IPS-20b (cell line): ENCODE results near the gene FLRT1.

Experiments used
- H3K27ac ChIP-seq: one replicate; pipeline ENCODE4 v1.5.1; 2013; ENCODE audit warnings: low read length
- H3K27me3 ChIP-seq: 2 replicates; pipeline ENCODE4 v1.6.1; 2013; ENCODE audit warnings: mild to moderate bottlenecking, low read length, inconsistent platforms; ENCODE audit not compliant: insufficient read depth
- H3K36me3 ChIP-seq: 2 replicates; pipeline ENCODE4 v1.6.1; 2013; ENCODE audit warnings: low read depth, mild to moderate bottlenecking, inconsistent platforms, low read length, moderate library complexity; ENCODE audit not compliant: insufficient read depth
- H3K4me1 ChIP-seq: 2 replicates; pipeline ENCODE4 v1.6.1; 2013; ENCODE audit warnings: mild to moderate bottlenecking, control low read depth, inconsistent platforms, low read length, moderate library complexity; ENCODE audit not compliant: insufficient read depth
- H3K4me3 ChIP-seq: 2 replicates; pipeline ENCODE4 v1.5.1; 2013; ENCODE audit warnings: mild to moderate bottlenecking, low read length, inconsistent platforms
- H3K9ac ChIP-seq: 2 replicates; pipeline ENCODE4 v1.6.1; 2013; ENCODE audit warnings: low read depth, mild to moderate bottlenecking, inconsistent platforms, low read length, moderate library complexity
- H3K9me3 ChIP-seq: 2 replicates; pipeline ENCODE4 v1.6.1; 2013; ENCODE audit warnings: mild to moderate bottlenecking, low read depth, low read length, inconsistent platforms; ENCODE audit not compliant: insufficient read depth

FLRT1 gene

DNA sequence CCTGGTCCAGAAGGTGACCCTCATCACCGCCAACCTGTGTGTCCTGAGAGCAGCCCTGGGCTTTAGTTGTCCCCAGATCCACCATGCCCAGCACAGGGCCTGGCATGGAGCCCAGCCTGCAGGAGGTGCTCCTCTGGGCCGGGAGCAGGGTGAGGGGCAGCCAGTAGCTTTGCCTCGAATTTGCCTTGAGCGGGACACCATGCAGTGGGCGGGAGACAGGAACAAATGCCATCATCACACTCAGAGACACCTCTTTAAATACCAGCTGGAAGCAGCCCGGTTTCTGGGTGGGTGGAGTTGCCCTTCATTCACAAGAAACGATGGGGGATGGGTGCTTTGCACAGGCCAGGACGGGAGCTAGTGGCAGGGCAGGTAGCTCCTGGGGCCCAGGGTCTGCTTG lies 19.3 kb downstream of the FLRT1 start:
- no peak overlapping the region for H3K4me3 ChIP-seq
- no peaks in the 10 kb centered on the region for H3K36me3 ChIP-seq
- H3K27me3 ChIP-seq: peaks cover 98% of the 10 kb centered on the region
- no peaks in the 10 kb centered on the region for H3K9me3 ChIP-seq
- peaks cover 12% of the 10 kb centered on the region for H3K4me1 ChIP-seq
- H3K27ac ChIP-seq: no peak overlapping the region
- no peak overlapping the region for H3K9ac ChIP-seq

DNA sequence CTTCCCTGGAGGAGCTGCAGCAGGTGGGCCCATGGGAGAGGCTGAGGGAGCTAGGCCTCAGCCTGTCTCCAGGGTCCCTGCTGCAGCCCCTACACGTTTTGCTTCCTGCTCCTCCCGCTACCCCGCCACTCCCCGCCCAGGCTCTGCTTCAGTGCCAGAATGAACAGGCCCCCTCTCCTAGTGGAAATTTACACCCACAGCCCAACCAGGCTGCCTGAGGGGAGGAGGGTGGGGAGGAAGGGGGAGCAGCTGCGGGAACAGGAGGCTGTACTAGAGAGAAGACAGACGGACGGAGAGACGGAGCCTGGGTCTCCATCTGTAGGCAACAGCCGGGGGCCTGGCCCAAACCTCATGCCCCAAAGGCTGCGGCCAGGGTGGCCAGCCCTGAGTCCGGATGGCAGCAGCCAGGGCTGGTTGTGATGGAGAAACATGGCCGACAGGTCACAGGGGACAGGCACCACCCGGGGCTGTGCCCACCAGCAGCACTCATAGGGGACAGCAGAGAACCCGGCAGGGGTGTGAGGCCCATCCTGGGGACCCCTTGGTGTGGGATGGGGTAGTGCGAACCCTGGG lies 20.6 kb downstream of the FLRT1 start:
- peaks cover 98% of the 10 kb centered on the region for H3K27me3 ChIP-seq
- H3K9ac ChIP-seq: no peak overlapping the region
- H3K27ac ChIP-seq: no peak overlapping the region
- no peak overlapping the region for H3K4me3 ChIP-seq
- H3K36me3 ChIP-seq: no peaks in the 10 kb centered on the region
- H3K4me1 ChIP-seq: peaks cover 12% of the 10 kb centered on the region
- no peaks in the 10 kb centered on the region for H3K9me3 ChIP-seq

DNA sequence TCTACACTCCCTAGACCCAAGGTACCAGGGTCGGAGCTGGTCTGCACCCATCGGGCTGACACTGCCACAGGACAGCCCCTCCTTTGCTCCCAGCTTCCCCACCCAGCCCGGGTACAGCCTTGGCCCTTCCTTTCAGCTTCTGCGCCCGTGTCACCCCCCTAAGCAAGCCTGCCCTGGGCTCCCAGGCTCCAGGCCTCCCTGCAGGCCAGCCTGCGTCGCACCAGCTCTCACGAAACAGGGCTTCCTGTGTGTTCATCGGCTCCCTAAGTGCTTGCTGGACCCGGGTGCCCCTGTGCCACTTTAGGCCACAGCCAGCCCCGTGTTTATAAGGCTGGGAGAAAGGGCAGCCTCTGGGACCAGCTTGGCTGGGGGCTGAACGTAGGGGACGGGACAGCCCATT lies 21.1 kb downstream of the FLRT1 start:
- Histone ChIP-seq H3K27me3 (peaks cover 98% of the 10 kb centered on the region), H3K27ac (no peak overlapping the region), H3K9ac (no peak overlapping the region), H3K36me3 (no peaks in the 10 kb centered on the region), H3K4me1 (peaks cover 12% of the 10 kb centered on the region), H3K4me3 (no peak overlapping the region), H3K9me3 (no peaks in the 10 kb centered on the region)

DNA sequence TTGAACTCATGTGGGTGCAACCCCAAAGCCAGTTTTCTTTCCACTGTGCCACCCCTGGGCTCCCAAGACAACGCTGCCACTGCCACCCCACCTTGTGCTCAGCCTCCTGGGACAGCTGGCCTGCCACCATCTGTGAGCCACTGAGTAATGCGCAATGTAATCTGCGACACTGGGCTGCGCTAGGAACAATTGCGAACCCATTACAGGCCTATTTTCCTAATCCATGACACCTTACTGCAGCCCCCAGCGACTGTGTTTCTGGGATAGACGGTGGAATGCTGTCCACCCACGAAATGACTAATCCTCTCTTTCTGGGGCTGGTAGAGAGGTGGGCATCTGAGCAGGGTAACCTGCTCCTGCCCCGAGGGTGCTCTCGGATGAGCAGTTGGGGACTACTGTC lies 22.2 kb downstream of the FLRT1 start:
- no peaks in the 10 kb centered on the region for H3K9me3 ChIP-seq
- H3K4me3 ChIP-seq: no peak overlapping the region
- no peaks in the 10 kb centered on the region for H3K36me3 ChIP-seq
- no peak overlapping the region for H3K27ac ChIP-seq
- H3K27me3 ChIP-seq: peaks cover 98% of the 10 kb centered on the region
- H3K9ac ChIP-seq: no peak overlapping the region
- H3K4me1 ChIP-seq: peaks cover 11% of the 10 kb centered on the region

DNA sequence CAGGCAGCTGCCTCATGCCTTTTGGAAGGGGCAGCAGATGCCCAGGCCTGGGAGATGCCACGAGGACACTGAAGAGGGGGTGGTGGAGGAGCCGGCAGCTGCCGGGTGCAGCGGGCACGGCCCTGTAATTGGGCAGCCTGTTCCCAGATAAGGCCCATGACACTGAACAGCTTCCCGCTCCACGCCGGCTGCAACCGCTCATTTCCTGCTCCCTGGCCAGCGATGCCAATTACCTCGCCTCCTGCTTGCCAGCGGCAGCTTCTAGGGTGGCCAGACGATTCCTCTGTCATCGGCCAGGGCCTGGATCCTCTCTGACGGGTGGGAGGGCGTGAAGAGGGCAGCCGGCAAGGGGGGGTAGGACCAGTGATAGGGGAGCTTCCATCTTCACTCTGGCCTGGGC lies 22.8 kb downstream of the FLRT1 start:
- peaks cover 5% of the 10 kb centered on the region for H3K4me1 ChIP-seq
- no peak overlapping the region for H3K4me3 ChIP-seq
- peaks cover 100% of the 10 kb centered on the region for H3K27me3 ChIP-seq
- H3K27ac ChIP-seq: no peak overlapping the region
- H3K36me3 ChIP-seq: no peaks in the 10 kb centered on the region
- H3K9me3 ChIP-seq: no peaks in the 10 kb centered on the region
- no peak overlapping the region for H3K9ac ChIP-seq

DNA sequence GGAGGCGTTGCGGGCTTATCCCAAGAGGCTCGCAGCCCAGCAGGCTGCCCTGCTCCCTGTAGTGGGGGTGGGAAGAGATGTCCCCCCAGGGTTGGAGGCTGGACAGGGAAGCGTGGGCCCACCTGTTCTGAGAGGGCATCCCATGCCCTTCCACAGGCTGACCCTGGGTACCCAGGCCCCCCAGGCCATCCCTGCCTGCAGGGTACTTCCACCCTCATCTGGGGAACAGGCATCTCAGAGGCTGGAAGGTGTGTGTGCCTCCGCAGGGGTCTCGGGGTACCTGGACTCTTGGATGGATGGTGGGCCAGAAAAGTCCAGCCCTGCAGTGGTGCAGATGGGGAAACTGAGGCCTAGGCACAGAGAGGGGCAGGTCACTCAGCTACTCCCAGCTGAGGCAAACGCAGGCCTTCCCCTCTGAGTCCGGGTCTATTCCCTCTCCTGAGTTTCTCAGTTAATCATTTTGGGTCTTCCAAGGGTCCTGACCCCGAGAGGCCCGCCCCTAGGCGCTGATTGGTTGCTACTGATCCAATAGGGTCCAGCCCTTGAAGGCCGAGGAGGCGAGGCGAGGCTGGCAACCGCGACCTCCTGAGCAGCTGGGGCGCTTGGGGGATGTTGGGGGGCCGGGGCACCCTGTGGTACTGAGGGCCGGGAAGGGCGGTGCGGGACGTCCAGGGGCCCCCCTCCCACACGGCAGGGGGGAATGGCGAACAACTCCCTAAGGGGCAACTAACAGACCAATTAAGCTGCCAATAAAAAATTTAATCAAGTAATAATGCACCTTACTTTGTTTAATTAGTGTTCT lies 23.8 kb downstream of the FLRT1 start:
- H3K36me3 ChIP-seq: no peaks in the 10 kb centered on the region
- H3K27ac ChIP-seq: no peak overlapping the region
- H3K4me3 ChIP-seq: no peak overlapping the region
- H3K27me3 ChIP-seq: peaks cover 100% of the 10 kb centered on the region
- H3K9ac ChIP-seq: no peak overlapping the region
- H3K9me3 ChIP-seq: no peaks in the 10 kb centered on the region
- no peaks in the 10 kb centered on the region; the same call in 1 of the 2 replicates for H3K4me1 ChIP-seq

DNA sequence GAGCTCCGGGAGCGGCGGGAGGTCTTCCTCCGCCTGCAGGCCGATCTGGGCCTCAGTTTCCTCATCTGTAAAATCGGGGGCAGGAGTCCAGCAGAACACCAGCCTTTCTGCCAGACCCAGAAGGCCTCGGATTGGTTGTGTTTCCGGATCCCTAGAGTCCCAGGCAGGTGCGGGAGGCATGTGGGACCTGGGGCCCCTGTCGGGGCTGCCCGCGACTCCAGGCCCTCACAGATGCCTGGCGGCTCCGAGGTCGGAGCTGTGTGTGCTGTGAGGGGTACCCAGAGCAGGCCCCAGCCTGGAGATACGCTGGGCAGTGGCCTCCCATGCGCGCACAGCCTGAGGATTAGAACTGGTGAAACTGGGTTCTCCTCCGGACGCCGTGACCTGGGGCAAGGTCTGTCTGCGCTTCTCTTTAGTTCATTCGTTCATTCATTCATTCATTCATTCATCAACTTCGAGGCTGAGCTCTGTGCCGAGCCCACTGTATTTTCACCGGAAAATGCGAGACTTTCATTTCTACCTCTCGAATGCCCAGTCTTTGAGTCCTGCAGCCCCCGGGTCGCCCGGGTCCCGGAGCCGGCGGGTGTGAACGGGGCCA lies 24.6 kb downstream of the FLRT1 start:
- Histone ChIP-seq H3K4me3 (peak overlapping the region; percentile 60; the same call in 1 of the 2 replicates), H3K9ac (no peak overlapping the region)

DNA sequence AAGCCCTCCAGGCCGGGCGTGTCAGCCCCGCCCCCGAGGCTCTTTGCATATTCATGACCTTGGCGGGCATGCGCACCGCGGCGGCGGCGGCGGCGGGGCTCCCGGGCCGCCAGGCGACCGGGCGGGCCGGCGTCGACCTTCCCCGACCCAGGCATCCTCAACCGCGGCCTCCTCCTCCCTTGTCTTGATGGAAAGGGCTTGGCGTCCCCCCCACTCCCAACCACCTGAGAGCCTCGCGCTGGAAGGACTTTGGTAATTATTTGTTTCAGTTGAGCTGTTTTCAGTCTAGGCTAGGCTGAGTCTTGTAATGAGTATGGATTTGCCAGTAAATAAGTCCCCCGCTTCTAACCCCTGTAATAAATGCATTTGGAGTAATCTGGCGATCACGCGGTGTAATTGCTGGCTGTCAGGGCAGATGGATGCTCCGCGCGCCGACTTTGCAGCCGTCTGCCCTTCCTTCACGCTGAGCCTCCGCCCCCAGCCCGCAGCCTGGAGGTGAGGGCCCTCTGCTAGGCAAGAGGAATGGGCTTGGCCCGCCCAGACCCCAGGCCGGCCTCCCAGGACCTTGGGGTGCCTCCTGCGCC lies 25.2 kb downstream of the FLRT1 start:
- H3K9ac ChIP-seq: peak overlapping the region; percentile 42; the same call in 1 of the 2 replicates
- peak overlapping the region; percentile 72 for H3K4me3 ChIP-seq
- peaks cover 98% of the 10 kb centered on the region for H3K27me3 ChIP-seq

More for the DNA sequence above, 24.6 kb downstream of the FLRT1 start:
- H3K9me3 ChIP-seq: no peaks in the 10 kb centered on the region
- H3K4me1 ChIP-seq: no peaks in the 10 kb centered on the region; the same call in 1 of the 2 replicates
- peaks cover 100% of the 10 kb centered on the region for H3K27me3 ChIP-seq
- no peaks in the 10 kb centered on the region for H3K36me3 ChIP-seq
- no peak overlapping the region for H3K27ac ChIP-seq

DNA sequence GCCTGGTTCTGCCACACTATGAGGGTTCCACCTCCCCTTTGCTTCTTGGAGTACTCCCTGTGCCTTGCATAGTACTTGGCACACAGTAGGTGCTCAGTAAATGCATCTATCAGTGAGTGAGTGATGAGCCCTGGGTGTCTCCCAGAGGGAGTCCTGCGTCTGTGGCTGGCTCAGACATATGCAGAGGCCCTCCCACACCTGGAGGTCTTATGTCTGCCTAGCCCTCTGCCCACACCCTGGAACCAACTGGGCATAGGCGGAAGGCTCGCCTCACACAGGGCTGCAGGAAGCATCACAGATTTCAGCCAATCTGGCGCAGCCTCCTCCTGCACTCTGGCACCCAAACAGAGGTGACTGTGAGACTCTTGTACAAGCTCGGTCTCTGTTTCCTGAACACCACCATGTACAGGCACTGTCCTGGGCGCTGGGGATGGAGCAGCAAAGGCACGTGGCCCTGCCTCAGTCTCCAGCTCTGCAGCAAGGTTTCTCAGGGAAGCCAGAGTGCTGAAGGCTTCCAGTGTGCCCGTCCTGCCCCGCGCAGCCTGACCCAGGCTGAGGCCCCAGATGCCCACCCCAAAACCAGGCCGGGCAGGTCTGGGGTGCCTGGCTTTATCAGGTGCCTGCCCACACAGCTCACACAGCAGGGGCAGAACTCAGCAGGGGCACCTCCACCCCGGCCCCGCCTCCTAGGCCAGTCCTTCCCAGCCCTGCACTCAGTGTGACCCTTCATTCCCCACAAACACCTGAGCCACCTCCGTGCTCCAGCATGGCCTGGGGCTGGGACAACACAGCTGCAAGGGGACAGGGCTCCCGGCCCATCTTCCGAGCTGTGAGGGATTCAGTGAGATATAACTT lies 26.7 kb downstream of the FLRT1 start:
- Histone ChIP-seq H3K4me1 (no peaks in the 10 kb centered on the region; the same call in 1 of the 2 replicates), H3K36me3 (no peaks in the 10 kb centered on the region), H3K9ac (no peak overlapping the region), H3K27me3 (peaks cover 98% of the 10 kb centered on the region), H3K4me3 (no peak overlapping the region), H3K27ac (no peak overlapping the region), H3K9me3 (no peaks in the 10 kb centered on the region)

More for the DNA sequence above, 25.2 kb downstream of the FLRT1 start:
- Histone ChIP-seq H3K4me1 (no peaks in the 10 kb centered on the region; the same call in 1 of the 2 replicates), H3K9me3 (no peaks in the 10 kb centered on the region), H3K36me3 (no peaks in the 10 kb centered on the region), H3K27ac (no peak overlapping the region)

DNA sequence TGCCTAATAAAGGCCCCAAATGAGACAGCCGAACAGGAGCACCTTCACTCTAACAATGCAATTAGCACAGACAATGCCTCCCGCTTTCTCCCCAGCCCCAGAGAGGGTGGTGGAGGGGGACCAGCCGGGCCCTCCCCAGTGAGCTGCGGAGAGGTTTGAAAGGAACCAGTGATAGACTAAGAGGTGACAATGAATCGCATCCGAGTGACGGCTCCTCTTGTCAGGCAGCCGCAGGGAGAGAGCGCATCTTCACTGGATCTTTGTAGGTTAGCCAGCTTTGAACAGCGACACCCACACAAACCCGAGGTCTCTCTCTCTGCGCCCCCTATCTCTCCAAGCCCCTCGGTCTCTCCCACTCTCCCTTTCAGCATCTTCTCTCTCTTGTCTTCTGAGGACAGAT lies 28.0 kb downstream of the FLRT1 start:
- Histone ChIP-seq H3K9ac (no peak overlapping the region), H3K27ac (no peak overlapping the region), H3K9me3 (no peaks in the 10 kb centered on the region), H3K36me3 (no peaks in the 10 kb centered on the region), H3K4me3 (no peak overlapping the region), H3K27me3 (peaks cover 98% of the 10 kb centered on the region), H3K4me1 (no peaks in the 10 kb centered on the region; the same call in 1 of the 2 replicates)
